NB4 (cell line): ENCODE data around the gene CALHM1.

Experiments
- DNase-seq: peaks from one replicate; pipeline ENCODE4 v3.0.0; 2010; ENCODE audit warnings: low read depth
- H3K4me3 ChIP-seq: one replicate; pipeline ENCODE4 v1.5.1; 2011; ENCODE audit warnings: mild to moderate bottlenecking, low read depth, low read length, moderate library complexity
- CTCF ChIP-seq: IDR thresholded peaks from one replicate; pipeline ENCODE4 v1.5.1; 2012; ENCODE audit warnings: low read depth, low read length
- MAX ChIP-seq: IDR thresholded peaks from 2 replicates; pipeline ENCODE4 v1.6.1; 2011; ENCODE audit warnings: low read depth, low read length
- MYC ChIP-seq: IDR thresholded peaks from 2 replicates; pipeline ENCODE4 v1.6.1; 2011; ENCODE audit warnings: low read depth, low read length
- POLR2A ChIP-seq: IDR thresholded peaks from 2 replicates; pipeline ENCODE4 v1.6.1; 2011; ENCODE audit warnings: mild to moderate bottlenecking; ENCODE audit not compliant: insufficient read length; ENCODE audit errors: extremely low read depth

CALHM1 gene

GRCh38 chr10:103415581-103415980, 43.1 kb downstream of the CALHM1 start:
- TF ChIP-seq MYC: no peak
- TF ChIP-seq POLR2A: no peak
- TF ChIP-seq MAX: no peak
- no peak for TF ChIP-seq CTCF
- H3K4me3 ChIP-seq: no peak overlapping the region
- DNase-seq: no peak

- TF ChIP-seq MAX (no peak), MYC (no peak), CTCF (no peak), POLR2A (no peak)
- DNase-seq: no peak
- H3K4me3 ChIP-seq: no peak overlapping the region
Measured at GRCh38 chr10:103413564-103413963, 45.1 kb downstream of the CALHM1 start.
